ENCODE results near the gene CRACR2B.

CRACR2B gene

DNA sequence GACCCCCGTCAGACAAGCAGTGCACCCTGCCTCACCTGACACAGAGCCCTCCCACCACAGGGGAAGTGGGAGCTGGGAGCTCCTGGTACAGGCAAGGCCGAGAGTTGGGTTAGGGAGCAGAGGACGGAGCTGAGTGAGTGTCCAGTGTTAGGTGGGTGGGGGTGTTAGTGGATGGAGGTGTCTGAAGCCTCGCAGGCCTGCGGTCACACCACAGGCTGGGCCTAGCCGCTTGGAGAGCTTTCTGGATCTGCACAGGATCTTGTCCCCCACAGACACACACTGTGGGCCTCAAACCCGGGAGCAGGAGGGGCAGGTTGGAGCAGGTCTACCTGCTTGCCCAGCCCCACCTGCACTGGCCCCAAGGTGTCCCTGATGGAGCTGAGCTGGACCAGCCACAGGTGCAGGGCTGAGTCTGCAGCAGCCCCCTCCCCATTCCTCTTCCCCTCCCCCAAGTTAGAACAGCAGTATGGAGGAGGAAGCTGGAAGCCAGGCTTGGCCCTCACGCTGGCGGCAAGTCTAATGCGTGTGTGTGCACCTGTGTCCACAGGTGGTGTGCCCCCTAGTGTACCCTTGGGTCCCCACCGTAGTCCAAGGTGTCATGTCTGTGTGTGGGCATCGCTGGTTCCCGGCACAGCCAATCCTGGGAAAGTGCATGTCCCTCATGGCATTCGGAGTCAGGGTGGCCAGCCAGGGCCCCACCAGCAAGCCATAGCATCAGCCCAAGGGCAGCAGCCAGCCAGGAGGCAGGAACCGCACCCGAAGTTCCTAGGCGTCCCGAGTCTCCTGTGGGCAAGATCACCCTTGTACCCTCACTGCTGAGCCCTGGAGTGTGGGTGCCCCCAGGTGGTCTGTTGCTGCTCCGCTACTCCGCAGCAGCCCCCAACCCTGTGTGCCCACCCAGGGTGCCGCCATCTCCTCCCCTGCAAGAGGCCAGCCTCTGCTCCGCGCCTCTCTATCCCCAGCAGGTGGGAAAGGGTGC, 48.5 kb upstream of the CRACR2B start (continued):
- TF ChIP-seq, protein P1, sequence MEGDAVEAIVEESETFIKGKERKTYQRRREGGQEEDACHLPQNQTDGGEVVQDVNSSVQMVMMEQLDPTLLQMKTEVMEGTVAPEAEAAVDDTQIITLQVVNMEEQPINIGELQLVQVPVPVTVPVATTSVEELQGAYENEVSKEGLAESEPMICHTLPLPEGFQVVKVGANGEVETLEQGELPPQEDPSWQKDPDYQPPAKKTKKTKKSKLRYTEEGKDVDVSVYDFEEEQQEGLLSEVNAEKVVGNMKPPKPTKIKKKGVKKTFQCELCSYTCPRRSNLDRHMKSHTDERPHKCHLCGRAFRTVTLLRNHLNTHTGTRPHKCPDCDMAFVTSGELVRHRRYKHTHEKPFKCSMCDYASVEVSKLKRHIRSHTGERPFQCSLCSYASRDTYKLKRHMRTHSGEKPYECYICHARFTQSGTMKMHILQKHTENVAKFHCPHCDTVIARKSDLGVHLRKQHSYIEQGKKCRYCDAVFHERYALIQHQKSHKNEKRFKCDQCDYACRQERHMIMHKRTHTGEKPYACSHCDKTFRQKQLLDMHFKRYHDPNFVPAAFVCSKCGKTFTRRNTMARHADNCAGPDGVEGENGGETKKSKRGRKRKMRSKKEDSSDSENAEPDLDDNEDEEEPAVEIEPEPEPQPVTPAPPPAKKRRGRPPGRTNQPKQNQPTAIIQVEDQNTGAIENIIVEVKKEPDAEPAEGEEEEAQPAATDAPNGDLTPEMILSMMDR (tag by site-specific recombination; IDR thresholded peaks at IDR 0.05): no peak
- no peak for TF ChIP-seq FEZF1 (tag by site-specific recombination; IDR thresholded peaks at IDR 0.05)
- no peak for TF ChIP-seq ZNF830 (tag by site-specific recombination; IDR thresholded peaks at IDR 0.05; ENCODE audit: low read depth)
- TF ChIP-seq ZNF629 (tag by site-specific recombination; IDR thresholded peaks at IDR 0.05): no peak
- TF ChIP-seq WT1 (tag by site-specific recombination; IDR thresholded peaks at IDR 0.05): no peak
- TF ChIP-seq SCRT2 (tag by site-specific recombination; IDR thresholded peaks at IDR 0.05): peak; percentile 43; the same call in 1 of the 2 replicates
- TF ChIP-seq, protein P2, sequence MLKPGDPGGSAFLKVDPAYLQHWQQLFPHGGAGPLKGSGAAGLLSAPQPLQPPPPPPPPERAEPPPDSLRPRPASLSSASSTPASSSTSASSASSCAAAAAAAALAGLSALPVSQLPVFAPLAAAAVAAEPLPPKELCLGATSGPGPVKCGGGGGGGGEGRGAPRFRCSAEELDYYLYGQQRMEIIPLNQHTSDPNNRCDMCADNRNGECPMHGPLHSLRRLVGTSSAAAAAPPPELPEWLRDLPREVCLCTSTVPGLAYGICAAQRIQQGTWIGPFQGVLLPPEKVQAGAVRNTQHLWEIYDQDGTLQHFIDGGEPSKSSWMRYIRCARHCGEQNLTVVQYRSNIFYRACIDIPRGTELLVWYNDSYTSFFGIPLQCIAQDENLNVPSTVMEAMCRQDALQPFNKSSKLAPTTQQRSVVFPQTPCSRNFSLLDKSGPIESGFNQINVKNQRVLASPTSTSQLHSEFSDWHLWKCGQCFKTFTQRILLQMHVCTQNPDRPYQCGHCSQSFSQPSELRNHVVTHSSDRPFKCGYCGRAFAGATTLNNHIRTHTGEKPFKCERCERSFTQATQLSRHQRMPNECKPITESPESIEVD (tag by site-specific recombination; IDR thresholded peaks at IDR 0.05): no peak
- TF ChIP-seq ZNF248 (tag by site-specific recombination; IDR thresholded peaks at IDR 0.05): no peak
- no peak for TF ChIP-seq ZNF837 (tag by site-specific recombination; IDR thresholded peaks at IDR 0.05)
- no peak for TF ChIP-seq ZEB2 (tag by site-specific recombination; IDR thresholded peaks at IDR 0.05)
- TF ChIP-seq, protein P3, sequence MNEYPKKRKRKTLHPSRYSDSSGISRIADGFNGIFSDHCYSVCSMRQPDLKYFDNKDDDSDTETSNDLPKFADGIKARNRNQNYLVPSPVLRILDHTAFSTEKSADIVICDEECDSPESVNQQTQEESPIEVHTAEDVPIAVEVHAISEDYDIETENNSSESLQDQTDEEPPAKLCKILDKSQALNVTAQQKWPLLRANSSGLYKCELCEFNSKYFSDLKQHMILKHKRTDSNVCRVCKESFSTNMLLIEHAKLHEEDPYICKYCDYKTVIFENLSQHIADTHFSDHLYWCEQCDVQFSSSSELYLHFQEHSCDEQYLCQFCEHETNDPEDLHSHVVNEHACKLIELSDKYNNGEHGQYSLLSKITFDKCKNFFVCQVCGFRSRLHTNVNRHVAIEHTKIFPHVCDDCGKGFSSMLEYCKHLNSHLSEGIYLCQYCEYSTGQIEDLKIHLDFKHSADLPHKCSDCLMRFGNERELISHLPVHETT (tag by site-specific recombination; IDR thresholded peaks at IDR 0.05): no peak
- TF ChIP-seq ZNF664 (tag by site-specific recombination; IDR thresholded peaks at IDR 0.05): no peak
- TF ChIP-seq, protein P4, sequence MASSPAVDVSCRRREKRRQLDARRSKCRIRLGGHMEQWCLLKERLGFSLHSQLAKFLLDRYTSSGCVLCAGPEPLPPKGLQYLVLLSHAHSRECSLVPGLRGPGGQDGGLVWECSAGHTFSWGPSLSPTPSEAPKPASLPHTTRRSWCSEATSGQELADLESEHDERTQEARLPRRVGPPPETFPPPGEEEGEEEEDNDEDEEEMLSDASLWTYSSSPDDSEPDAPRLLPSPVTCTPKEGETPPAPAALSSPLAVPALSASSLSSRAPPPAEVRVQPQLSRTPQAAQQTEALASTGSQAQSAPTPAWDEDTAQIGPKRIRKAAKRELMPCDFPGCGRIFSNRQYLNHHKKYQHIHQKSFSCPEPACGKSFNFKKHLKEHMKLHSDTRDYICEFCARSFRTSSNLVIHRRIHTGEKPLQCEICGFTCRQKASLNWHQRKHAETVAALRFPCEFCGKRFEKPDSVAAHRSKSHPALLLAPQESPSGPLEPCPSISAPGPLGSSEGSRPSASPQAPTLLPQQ (tag by site-specific recombination; IDR thresholded peaks at IDR 0.05): no peak
- TF ChIP-seq, protein P5, sequence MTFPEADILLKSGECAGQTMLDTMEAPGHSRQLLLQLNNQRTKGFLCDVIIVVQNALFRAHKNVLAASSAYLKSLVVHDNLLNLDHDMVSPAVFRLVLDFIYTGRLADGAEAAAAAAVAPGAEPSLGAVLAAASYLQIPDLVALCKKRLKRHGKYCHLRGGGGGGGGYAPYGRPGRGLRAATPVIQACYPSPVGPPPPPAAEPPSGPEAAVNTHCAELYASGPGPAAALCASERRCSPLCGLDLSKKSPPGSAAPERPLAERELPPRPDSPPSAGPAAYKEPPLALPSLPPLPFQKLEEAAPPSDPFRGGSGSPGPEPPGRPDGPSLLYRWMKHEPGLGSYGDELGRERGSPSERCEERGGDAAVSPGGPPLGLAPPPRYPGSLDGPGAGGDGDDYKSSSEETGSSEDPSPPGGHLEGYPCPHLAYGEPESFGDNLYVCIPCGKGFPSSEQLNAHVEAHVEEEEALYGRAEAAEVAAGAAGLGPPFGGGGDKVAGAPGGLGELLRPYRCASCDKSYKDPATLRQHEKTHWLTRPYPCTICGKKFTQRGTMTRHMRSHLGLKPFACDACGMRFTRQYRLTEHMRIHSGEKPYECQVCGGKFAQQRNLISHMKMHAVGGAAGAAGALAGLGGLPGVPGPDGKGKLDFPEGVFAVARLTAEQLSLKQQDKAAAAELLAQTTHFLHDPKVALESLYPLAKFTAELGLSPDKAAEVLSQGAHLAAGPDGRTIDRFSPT (tag by site-specific recombination; IDR thresholded peaks at IDR 0.05): 0 out of 2 replicates have a peak, but pooled peaks have one; percentile 10
- TF ChIP-seq ZNF747 (tag by site-specific recombination; IDR thresholded peaks at IDR 0.05): no peak
- no peak for TF ChIP-seq ZNF354C (tag by site-specific recombination; IDR thresholded peaks at IDR 0.05; ENCODE audit: borderline replicate concordance, low read depth)

All from HEK293 (cell line).